WTC11 (cell line): ENCODE measurements around the gene BTN2A1.

Experiments used
- CREB1 ChIP-seq: sonication (generic); formaldehyde crosslinking; IDR thresholded peaks from 2 replicates; pipeline ENCODE4 v1.8.0; 2023; ENCODE audit warnings: mild to moderate bottlenecking, missing genetic modification reagents
- CTCF ChIP-seq: fragments of 200-600 bp; IDR thresholded peaks from 2 replicates; pipeline ENCODE4 v1.8.0; 2022; ENCODE audit warnings: antibody characterized with exemption
- TEAD4 ChIP-seq: sonication (generic); formaldehyde crosslinking; IDR thresholded peaks from 2 replicates; pipeline ENCODE4 v1.8.0; 2022; ENCODE audit warnings: mild to moderate bottlenecking, missing genetic modification reagents

GRCh38 chr6:26464014-26464413, 6.3 kb downstream of the BTN2A1 start:
- TF ChIP-seq TEAD4 (CRISPR knock-in tag), result no peak
- TF ChIP-seq CTCF, result no peak
- TF ChIP-seq CREB1, result no peak
